Measurements from ENCODE around the gene POLR2B. TPM values are rescaled to one million over a fixed set of nuclear protein-coding genes. Genes with fewer than 3 reads are reported as not detected.
"Not testable (repeated sequence)": the region's sequence is repeated elsewhere in the genome, so short reads cannot be mapped to it uniquely, and the experiment has no call there.

POLR2B gene
- 100 to 1,000 TPM in 3 of 5 donors, 10 to 100 TPM in 2; 18.5 to 446 (median 127) TPM for total RNA-seq
- polyA plus RNA-seq = 10 to 100 TPM; 20.5 to 26.2 (median 24.8) TPM
- long read RNA-seq, donor 1, partial matches to known transcripts = 0 of 1 reads
- long read RNA-seq, donor 1, other reads (novel, unspliced or antisense) = 0 of 1 reads
- long read RNA-seq, donor 2, partial matches to known transcripts = 275 of 602 reads
- long read RNA-seq, donor 2, other reads (novel, unspliced or antisense) = 325 of 602 reads
- long read RNA-seq, donor 3, partial matches to known transcripts = 210 of 224 reads
- long read RNA-seq, donor 3, other reads (novel, unspliced or antisense) = 10 of 224 reads
- long read RNA-seq, donor 4, partial matches to known transcripts = 26 of 57 reads
- long read RNA-seq, donor 4, other reads (novel, unspliced or antisense) = 31 of 57 reads
- long read RNA-seq, donor 5, partial matches to known transcripts = 468 of 526 reads
- long read RNA-seq, donor 5, other reads (novel, unspliced or antisense) = 57 of 526 reads
- long read RNA-seq, donor 6 = 0 reads
- long read RNA-seq, donor 7, transcript POLR2B-201 (25 exons, 3,748 nt) = major isoform, 6 of 697 reads
- long read RNA-seq, donor 7, partial matches to known transcripts = 345 of 697 reads
- long read RNA-seq, donor 7, other reads (novel, unspliced or antisense) = 345 of 697 reads
- long read RNA-seq, donor 8, partial matches to known transcripts = 7 of 11 reads
- long read RNA-seq, donor 8, other reads (novel, unspliced or antisense) = 0 of 11 reads
- long read RNA-seq, donor 9, partial matches to known transcripts = 9 of 10 reads
- long read RNA-seq, donor 9, other reads (novel, unspliced or antisense) = 0 of 10 reads
- long read RNA-seq, donor 10, partial matches to known transcripts = 0 of 3 reads
- long read RNA-seq, donor 10, other reads (novel, unspliced or antisense) = 0 of 3 reads

DNA sequence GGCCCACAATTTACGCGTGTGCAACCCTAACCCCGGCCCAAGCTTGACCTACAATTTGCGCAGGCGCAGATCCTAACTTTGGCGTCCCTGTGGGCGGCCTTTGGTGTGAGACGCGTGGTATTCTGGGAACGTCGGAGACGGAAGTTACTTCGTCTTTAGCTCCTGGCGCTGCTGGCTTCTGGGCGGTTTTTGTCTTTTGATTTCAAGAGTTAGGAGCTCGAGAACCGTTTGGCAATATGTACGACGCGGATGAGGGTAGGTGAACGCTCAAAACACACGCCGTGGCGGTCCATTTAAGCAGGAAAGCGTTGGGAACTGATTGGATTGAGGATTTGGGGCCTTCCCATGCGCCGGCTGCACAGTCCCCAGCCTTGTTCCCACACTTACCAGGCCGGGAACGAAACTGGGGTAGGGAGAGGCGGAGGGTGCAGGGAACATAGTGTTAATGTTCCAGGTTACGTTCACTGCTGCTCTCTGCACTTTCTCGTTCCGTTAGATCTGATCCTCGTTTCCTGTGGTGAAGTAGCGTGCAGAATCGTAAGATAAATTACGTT is at the start of gene POLR2B:
TSS of gene POLR2B (plus strand) at position 147 of the 554 bp plus-strand sequence. CDS start at position 237, 90 bp downstream.
- Histone ChIP-seq H3K4me3 (peak within 1 kb of the TSS; percentile 73 to 99 (median 96)), H3K27me3 (no peaks in the 10 kb centered on the region), H3K27ac (peak within 1 kb of the TSS; percentile 89 to 94 (median 93)), H3K4me1 (peaks cover 44 to 78% (median 58%) of the 10 kb centered on the region in 4 donors), H3K9me3 (no peaks in the 10 kb centered on the region), H3K36me3 (peaks cover 4 to 9% (median 8%) of the 10 kb centered on the region in 4 donors)
- intact Hi-C loops (cut with DNase I; ENCODE audit: low total_unique reads) = loop anchor here (5.0 kb wide), 1 partner anchor 72 kb away; the partner anchor contains the start of gene REST
- peak; percentile 86 to 97 (median 92) for TF ChIP-seq POLR2AphosphoS5 (IDR thresholded peaks at IDR 0.05)
- peak in 1 of 4 donors; percentile 36 for TF ChIP-seq POLR2A (IDR thresholded peaks at IDR 0.05)
- TF ChIP-seq EP300 (IDR thresholded peaks at IDR 0.05) = no peak
- DNase-seq = peak; percentile 95 to 97
- WGBS, 5 donors = 0 to 1% (median 0%) methylated on average over 35 to 37 of the region's 37 CpGs

- 93 to 100% (median 98%) methylated on average over 2 to 7 of the region's 7 CpGs for WGBS, 5 donors
- Histone ChIP-seq H3K36me3 (peaks cover 12 to 62% (median 46%) of the 10 kb centered on the region in 4 donors), H3K27ac (no peak overlapping the region), H3K4me1 (peaks cover 0 to 12% (median 1%) of the 10 kb centered on the region in 4 donors), H3K4me3 (no peak overlapping the region), H3K27me3 (no peaks in the 10 kb centered on the region), H3K9me3 (no peaks in the 10 kb centered on the region)
- intact Hi-C loops (cut with DNase I; ENCODE audit: low total_unique reads) = no loop called here
- no peak for TF ChIP-seq POLR2AphosphoS5 (IDR thresholded peaks at IDR 0.05)
- TF ChIP-seq POLR2A (IDR thresholded peaks at IDR 0.05) = no peak
- TF ChIP-seq EP300 (IDR thresholded peaks at IDR 0.05) = no peak
- TF ChIP-seq, protein P1, sequence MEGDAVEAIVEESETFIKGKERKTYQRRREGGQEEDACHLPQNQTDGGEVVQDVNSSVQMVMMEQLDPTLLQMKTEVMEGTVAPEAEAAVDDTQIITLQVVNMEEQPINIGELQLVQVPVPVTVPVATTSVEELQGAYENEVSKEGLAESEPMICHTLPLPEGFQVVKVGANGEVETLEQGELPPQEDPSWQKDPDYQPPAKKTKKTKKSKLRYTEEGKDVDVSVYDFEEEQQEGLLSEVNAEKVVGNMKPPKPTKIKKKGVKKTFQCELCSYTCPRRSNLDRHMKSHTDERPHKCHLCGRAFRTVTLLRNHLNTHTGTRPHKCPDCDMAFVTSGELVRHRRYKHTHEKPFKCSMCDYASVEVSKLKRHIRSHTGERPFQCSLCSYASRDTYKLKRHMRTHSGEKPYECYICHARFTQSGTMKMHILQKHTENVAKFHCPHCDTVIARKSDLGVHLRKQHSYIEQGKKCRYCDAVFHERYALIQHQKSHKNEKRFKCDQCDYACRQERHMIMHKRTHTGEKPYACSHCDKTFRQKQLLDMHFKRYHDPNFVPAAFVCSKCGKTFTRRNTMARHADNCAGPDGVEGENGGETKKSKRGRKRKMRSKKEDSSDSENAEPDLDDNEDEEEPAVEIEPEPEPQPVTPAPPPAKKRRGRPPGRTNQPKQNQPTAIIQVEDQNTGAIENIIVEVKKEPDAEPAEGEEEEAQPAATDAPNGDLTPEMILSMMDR (IDR thresholded peaks at IDR 0.05) = no peak
- no peak for DNase-seq
These were observed 48.1 kb upstream of the POLR2B start for GRCh38 chr4:56930638-56931037.

DNA sequence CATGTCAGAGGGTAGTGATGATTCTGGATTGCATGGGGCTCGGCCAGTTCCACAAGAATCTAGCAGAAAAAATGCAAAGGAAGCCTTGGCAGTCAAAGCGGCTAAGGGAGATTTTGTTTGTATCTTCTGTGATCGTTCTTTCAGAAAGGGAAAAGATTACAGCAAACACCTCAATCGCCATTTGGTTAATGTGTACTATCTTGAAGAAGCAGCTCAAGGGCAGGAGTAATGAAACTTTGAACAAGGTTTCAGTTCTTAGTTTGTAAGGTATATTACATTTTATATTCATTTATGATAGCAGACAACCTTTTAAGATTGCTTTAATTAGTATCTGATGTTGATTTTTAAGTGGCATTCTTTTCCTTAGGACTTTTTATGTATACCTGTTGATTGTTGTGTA is 46.8 kb upstream of the POLR2B start:
- H3K27ac ChIP-seq = no peak overlapping the region
- peaks cover 0 to 12% (median 1%) of the 10 kb centered on the region in 4 donors for H3K4me1 ChIP-seq
- TF ChIP-seq, protein P1 (IDR thresholded peaks at IDR 0.05) = no peak
- TF ChIP-seq EP300 (IDR thresholded peaks at IDR 0.05) = no peak
- no peak for TF ChIP-seq POLR2AphosphoS5 (IDR thresholded peaks at IDR 0.05)
- TF ChIP-seq POLR2A (IDR thresholded peaks at IDR 0.05) = no peak
- WGBS, 5 donors = 63 to 89% (median 81%) methylated on average over 4 of the region's 4 CpGs
- H3K27me3 ChIP-seq = no peaks in the 10 kb centered on the region
- peaks cover 12 to 50% (median 41%) of the 10 kb centered on the region in 4 donors for H3K36me3 ChIP-seq
- DNase-seq = no peak
- intact Hi-C loops (cut with DNase I; ENCODE audit: low total_unique reads) = no loop called here
- no peaks in the 10 kb centered on the region for H3K9me3 ChIP-seq
- no peak overlapping the region for H3K4me3 ChIP-seq

DNA sequence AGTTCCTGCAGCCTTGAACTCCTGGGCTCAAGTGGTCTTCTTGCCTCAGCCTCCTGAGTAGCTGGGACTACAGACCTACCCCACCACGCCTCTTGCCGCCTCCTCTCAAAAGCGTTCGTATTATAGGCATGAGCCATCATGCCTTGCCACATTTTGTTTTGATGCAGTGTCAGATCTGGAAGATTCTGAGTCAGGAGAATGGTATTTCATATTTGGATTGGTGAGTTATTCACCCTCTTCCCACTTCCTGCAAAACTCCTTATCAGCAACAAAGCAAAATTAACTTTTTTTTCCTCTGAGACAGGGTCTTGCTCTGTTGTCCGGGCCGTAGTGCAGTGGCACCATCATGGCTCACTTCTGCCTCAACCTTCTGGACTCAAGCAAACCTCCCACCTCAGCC is 41.4 kb upstream of the POLR2B start:
- TF ChIP-seq EP300 (IDR thresholded peaks at IDR 0.05) = no peak
- no peak for TF ChIP-seq POLR2AphosphoS5 (IDR thresholded peaks at IDR 0.05)
- TF ChIP-seq POLR2A (IDR thresholded peaks at IDR 0.05) = no peak
- TF ChIP-seq, protein P1 (IDR thresholded peaks at IDR 0.05) = no peak
- Histone ChIP-seq H3K4me1 (peaks cover 0 to 5% (median 0%) of the 10 kb centered on the region in 4 donors), H3K4me3 (no peak overlapping the region), H3K27me3 (no peaks in the 10 kb centered on the region), H3K36me3 (peaks cover 0 to 40% (median 32%) of the 10 kb centered on the region in 4 donors), H3K9me3 (no peaks in the 10 kb centered on the region), H3K27ac (no peak overlapping the region)
- intact Hi-C loops (cut with DNase I; ENCODE audit: low total_unique reads) = no loop called here
- WGBS, 5 donors = 87 to 94% (median 88%) methylated on average over 6 of the region's 6 CpGs
- no peak for DNase-seq

DNA sequence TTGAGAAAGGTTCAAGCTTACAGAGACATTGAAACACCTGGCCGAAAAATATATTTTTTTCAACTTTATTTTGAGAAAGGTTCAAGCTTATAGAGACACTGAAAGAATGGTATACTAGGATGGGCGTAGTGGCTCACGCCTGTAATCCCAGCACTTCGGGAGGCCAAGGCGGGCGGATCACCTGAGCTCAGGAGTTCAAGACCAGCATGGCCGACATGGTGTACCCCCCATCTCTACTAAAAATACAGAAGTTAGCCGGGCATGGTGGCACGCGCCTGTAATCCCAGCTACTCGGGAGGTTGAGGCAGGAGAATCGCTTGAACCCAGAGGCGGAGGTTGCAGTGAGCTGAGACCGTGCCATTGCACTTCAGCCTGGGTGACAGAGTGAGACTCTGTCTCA is 38.9 kb upstream of the POLR2B start:
- intact Hi-C loops (cut with DNase I; ENCODE audit: low total_unique reads); DNase-seq; H3K4me1 ChIP-seq; H3K4me3 ChIP-seq; H3K9me3 ChIP-seq; H3K27ac ChIP-seq; H3K27me3 ChIP-seq: not testable (repeated sequence)
- H3K36me3 ChIP-seq = peaks cover 0 to 40% (median 30%) of the 10 kb centered on the region in 4 donors
- 95 to 100% (median 98%) methylated on average over 14 of the region's 14 CpGs for WGBS, 5 donors
